Measurements from ENCODE around the gene PLA2G2A. TPM values are rescaled to one million over a fixed set of nuclear protein-coding genes. Genes with fewer than 3 reads are reported as not detected.

Gene PLA2G2A
- total and polyA plus RNA-seq, 7 experiments from 2014 or later: not detected

Other genes starting within 250 kb of the PLA2G2A start
- gene TMCO4, start 179.7 kb downstream of the PLA2G2A start, total RNA-seq: 10 to 100 TPM; 16.6 to 28.3 (median 18.2) TPM
- 10 to 100 TPM in 1 of 2 donors, 1 to 10 TPM in 1; 8.9 to 11.3 TPM for gene TMCO4, start 179.7 kb downstream of the PLA2G2A start, polyA plus RNA-seq
- gene RNF186, start 164.3 kb downstream of the PLA2G2A start, total RNA-seq: not detected
- not detected for gene RNF186, start 164.3 kb downstream of the PLA2G2A start, polyA plus RNA-seq
- 10 to 100 TPM; 13.1 to 23.6 (median 20.8) TPM for gene OTUD3, start 97.2 kb downstream of the PLA2G2A start, total RNA-seq
- gene OTUD3, start 97.2 kb downstream of the PLA2G2A start, polyA plus RNA-seq: 1 to 10 TPM in 1 of 2 donors, under 1 TPM in 1; 0.97 to 2.4 TPM
- not detected for gene PLA2G2E, start 56.0 kb downstream of the PLA2G2A start, total RNA-seq
- gene PLA2G2E, start 56.0 kb downstream of the PLA2G2A start, polyA plus RNA-seq: not detected
- not detected for gene PLA2G5, start 90.6 kb upstream of the PLA2G2A start, total RNA-seq
- gene PLA2G5, start 90.6 kb upstream of the PLA2G2A start, polyA plus RNA-seq: not detected
- gene PLA2G2D, start 139.9 kb upstream of the PLA2G2A start, total RNA-seq: not detected
- gene PLA2G2D, start 139.9 kb upstream of the PLA2G2A start, polyA plus RNA-seq: not detected
- gene PLA2G2F, start 159.7 kb upstream of the PLA2G2A start, total RNA-seq: not detected
- gene PLA2G2F, start 159.7 kb upstream of the PLA2G2A start, polyA plus RNA-seq: not detected
- 1 to 10 TPM in 1 of 5 experiments, under 1 TPM in 2, not detected in 2; 0.37 to 1.1 (median 0.73) TPM for gene UBXN10, start 206.5 kb upstream of the PLA2G2A start, total RNA-seq
- under 1 TPM in 1 of 2 donors, not detected in 1; 0.03 TPM for gene UBXN10, start 206.5 kb upstream of the PLA2G2A start, polyA plus RNA-seq
- under 1 TPM in 1 of 5 experiments, not detected in 4; 0.46 TPM for gene PLA2G2C, start 206.9 kb upstream of the PLA2G2A start, total RNA-seq
- gene PLA2G2C, start 206.9 kb upstream of the PLA2G2A start, polyA plus RNA-seq: not detected